HepG2 (cell line): ENCODE measurements around the gene ATP2C2. TPM values are rescaled to one million over a fixed set of nuclear protein-coding genes. Genes with fewer than 3 reads are reported as not detected.

Experiments used
- ATAC-seq: fragments of 200-7000 bp; cut with Tn5 transposase; 3 replicates; pipeline ENCODE4 v1.9.1; 2020; ENCODE audit warnings: mild to moderate bottlenecking, moderate library complexity
- BruUV-seq: library from RNA; stranded (reverse); fragments of 400-500 nt; replicated peaks from 2 replicates; lab custom pipeline; 2021; lab: Mats Ljungman, UMichigan
- CTCF ChIA-PET: fragments of 300-600 bp; formaldehyde crosslinking; extraction: SDS; loops from one replicate; lab custom pipeline; 2021; ENCODE audit warnings: low total read pairs, inconsistent platforms, low intra/inter-chr PET ratio; lab: Yijun Ruan, JAX
- POLR2A ChIA-PET: fragments of 350-600 bp; sonication (Branson Sonifier 250); formaldehyde crosslinking; loops from one replicate; lab custom pipeline; 2020; ENCODE audit warnings: antibody characterized with exemption, inconsistent platforms; lab: Yijun Ruan, JAX
- DNase-seq: peaks from one replicate; pipeline ENCODE4 v3.0.0-alpha.2; 2015; ENCODE audit warnings: low spot score
- FAIRE-seq: peaks from 3 replicates; lab custom pipeline; 2011; peaks lifted over from hg19 to GRCh38; lab: Jason Lieb, UNC
- H2AFZ ChIP-seq: one replicate; pipeline ENCODE4 v1.6.1; 2011; ENCODE audit warnings: low read length, inconsistent platforms
- H3K27ac ChIP-seq: fragments of 300-600 bp; 3 replicates; pipeline ENCODE4 v1.8.0; 2011; ENCODE audit warnings: mixed run types, mild to moderate bottlenecking, mixed read lengths, low read length, inconsistent platforms; ENCODE audit not compliant: insufficient read depth; ENCODE audit errors: extremely low read length
- H3K27me3 ChIP-seq, 2 experiments: fragments of 200-600 bp in 1 of 2; 2 replicates in 1 of 2; 3 replicates in 1 of 2; pipeline versions ENCODE4 v1.6.0 to v1.8.0; 2011; ENCODE audit warnings: low read length in 2 of 2, mild to moderate bottlenecking in 2 of 2, moderate library complexity in 2 of 2, inconsistent platforms in 1 of 2; ENCODE audit not compliant: insufficient read depth in 2 of 2, control insufficient read depth in 1 of 2
- H3K36me3 ChIP-seq, 2 experiments: fragments of 200-600 bp in 1 of 2; replicated peaks in 1 of 2; 2 replicates in 1 of 2; 3 replicates in 1 of 2; pipeline versions ENCODE4 v1.5.1 to v1.8.0; 2011; ENCODE audit warnings: low read length in 2 of 2, inconsistent platforms in 1 of 2; ENCODE audit not compliant: insufficient read depth in 2 of 2, control insufficient read depth in 1 of 2
- H3K4me1 ChIP-seq: 2 replicates; pipeline ENCODE4 v1.5.1; 2012; ENCODE audit warnings: low read length, inconsistent platforms; ENCODE audit not compliant: insufficient read depth
- H3K4me2 ChIP-seq: 2 replicates; pipeline ENCODE4 v1.6.0; 2011; ENCODE audit warnings: low read depth, low read length, inconsistent platforms
- H3K4me3 ChIP-seq, 3 experiments: fragments of 200-600 bp in 1 of 3; sonication (generic), shearing (Covaris generic) in 1 of 3; replicated peaks in 1 of 3; 2 replicates each; pipeline ENCODE4 v1.5.1; 2011 to 2016; ENCODE audit warnings: low read length in 3 of 3, inconsistent platforms in 2 of 3, low read depth in 2 of 3, mild to moderate bottlenecking in 2 of 3, control low read depth in 1 of 3, mixed read lengths in 1 of 3; ENCODE audit not compliant: insufficient read depth in 1 of 3
- H3K79me2 ChIP-seq: one replicate; pipeline ENCODE4 v1.6.1; 2011; ENCODE audit warnings: low read length, inconsistent platforms; ENCODE audit not compliant: insufficient read depth
- H3K9ac ChIP-seq: 2 replicates; pipeline ENCODE4 v1.6.0; 2011; ENCODE audit warnings: mild to moderate bottlenecking, low read depth, low read length, inconsistent platforms; ENCODE audit not compliant: insufficient read depth
- H3K9me3 ChIP-seq: 2 replicates; pipeline ENCODE4 v1.5.1; 2012; ENCODE audit warnings: mild to moderate bottlenecking, low read length
- H4K20me1 ChIP-seq: 2 replicates; pipeline ENCODE4 v1.6.0; 2011; ENCODE audit warnings: inconsistent platforms, mild to moderate bottlenecking, low read length, moderate library complexity; ENCODE audit not compliant: insufficient read depth
- ARID3A ChIP-seq: IDR thresholded peaks from 2 replicates; pipeline ENCODE4 v1.6.1; 2012; ENCODE audit warnings: low read depth, low read length, improper control_type of control experiment
- ISL2 ChIP-seq: sonication (generic); formaldehyde crosslinking; IDR thresholded peaks from 2 replicates; pipeline ENCODE4 v1.5.0; 2020; ENCODE audit warnings: missing genetic modification reagents
- KDM2A ChIP-seq: sonication (generic); formaldehyde crosslinking; IDR thresholded peaks from 2 replicates; pipeline ENCODE4 v1.4.0; 2020; ENCODE audit warnings: low read depth, missing genetic modification reagents, borderline replicate concordance
- RCOR2 ChIP-seq: IDR thresholded peaks from 2 replicates; pipeline ENCODE4 v1.6.1; 2016; ENCODE audit warnings: missing biosample characterization, missing genetic modification reagents
- SNAI1 ChIP-seq: sonication (generic); formaldehyde crosslinking; IDR thresholded peaks from 2 replicates; pipeline ENCODE4 v1.5.0; 2020; ENCODE audit warnings: mild to moderate bottlenecking, missing genetic modification reagents, borderline replicate concordance
- SOX6 ChIP-seq, 2 experiments: fragments of 450-650 bp in 1 of 2; sonication (generic) in 1 of 2; formaldehyde crosslinking in 1 of 2; IDR thresholded peaks; 2 replicates each; pipeline versions ENCODE4 v1.4.0 to v1.6.1; 2017 to 2020; ENCODE audit warnings: antibody characterized with exemption in 1 of 2, mild to moderate bottlenecking in 1 of 2, missing genetic modification reagents in 1 of 2
- TEF ChIP-seq: sonication (generic); formaldehyde crosslinking; IDR thresholded peaks from 2 replicates; pipeline ENCODE4 v1.5.0; 2020; ENCODE audit warnings: missing genetic modification reagents
- ZBTB37 ChIP-seq: sonication (generic); formaldehyde crosslinking; IDR thresholded peaks from 2 replicates; pipeline ENCODE4 v1.4.0; 2020; ENCODE audit warnings: mild to moderate bottlenecking, missing genetic modification reagents
- ZNF143 ChIP-seq: sonication (generic); formaldehyde crosslinking; IDR thresholded peaks from 2 replicates; pipeline ENCODE4 v1.4.0; 2020; ENCODE audit warnings: missing genetic modification reagents
- ZNF281 ChIP-seq: sonication (generic); formaldehyde crosslinking; IDR thresholded peaks from 2 replicates; pipeline ENCODE4 v1.4.0; 2020; ENCODE audit warnings: missing genetic modification reagents, borderline replicate concordance
- ZNF512B ChIP-seq: sonication (generic); formaldehyde crosslinking; IDR thresholded peaks from 2 replicates; pipeline ENCODE4 v1.5.1; 2020; ENCODE audit warnings: missing genetic modification reagents, mild to moderate bottlenecking, borderline replicate concordance
- WGBS: methylation state at CpG from one replicate; pipeline ENCODE4 v1.1.6; 2017; ENCODE audit warnings: low lambda C conversion rate; 5-methylcytosine and 5-hydroxymethylcytosine counted together
- in situ Hi-C: cut with HindIII; loops from 2 replicates; pipeline ENCODE4 v1.10.0; 2017; ENCODE audit warnings: low pct_unique_long_range_greater_than_20kb; ENCODE audit not compliant: extremely low pct_ligation_motif_present
- intact Hi-C: fragments of 100-400 bp; cut with micrococcal nuclease; formaldehyde crosslinking; loops from one replicate; pipeline ENCODE4 v1.10.0; 2022; ENCODE audit not compliant: unreplicated experiment
- polyA plus RNA-seq, 8 experiments: library from polyadenylated mRNA; depleted of rRNA in 3 of 8; stranded (reverse) in 7 of 8; unstranded in 1 of 8; fragments of >200 nt; fragmentation: Illumina TruSeq in 4 of 8; extraction: Trizol in 4 of 8; gene quantifications; 2 replicates each; pipeline versions ENCODE4 v1.2.1 to v1.2.3, GENCODE V29; 2011 to 2016; ENCODE audit warnings: low read depth in 4 of 8, missing spikeins in 1 of 8, mixed read lengths in 1 of 8; ENCODE audit not compliant: insufficient read depth in 1 of 8
- total RNA-seq, 5 experiments: library from RNA; depleted of rRNA; stranded (reverse); fragments of >200 nt; fragmentation: Illumina TruSeq; extraction: Trizol; gene quantifications; 2 replicates each; pipeline ENCODE4 v1.2.3, GENCODE V29; 2016; ENCODE audit warnings: low read depth in 1 of 5

The ATP2C2 gene
- total and polyA plus RNA-seq, 2 of the 13 experiments (the other 11 are each of a cell fraction or from before 2014, with no cell fraction given), result 0.07 TPM; not detected in 1

GRCh38 chr16:84356591-84357116 lies 11.7 kb upstream of the ATP2C2 start (continued):
- no peak for TF ChIP-seq SOX6 (IDR thresholded peaks at IDR 0.05)
- peak; percentile 76 for TF ChIP-seq SOX6 (CRISPR knock-in tag; IDR thresholded peaks at IDR 0.05)
- TF ChIP-seq ARID3A, result no peak
- no peak for TF ChIP-seq SNAI1 (CRISPR knock-in tag)
- 0 out of 2 replicates have a peak, but pooled peaks have one; percentile 27 for TF ChIP-seq ZNF143 (CRISPR knock-in tag)

GRCh38 chr16:84357191-84357651 lies 11.1 kb upstream of the ATP2C2 start:
- Histone ChIP-seq H3K27me3 (peaks cover 0 to 39% of the 10 kb centered on the region in 2 experiments; a peak in 3 of 5 replicates), H3K4me1 (peaks cover 46% of the 10 kb centered on the region), H3K9me3 (no peaks in the 10 kb centered on the region), H2AFZ (no peak overlapping the region), H3K36me3 (no peaks in the 10 kb centered on the region), H3K4me3 (no peak overlapping the region), H4K20me1 (no peaks in the 10 kb centered on the region; the same call in 1 of the 2 replicates), H3K79me2 (no peaks in the 10 kb centered on the region), H3K4me2 (0 out of 2 replicates have a peak overlapping the region, but pooled peaks have one; percentile 14), H3K9ac (no peak overlapping the region), H3K27ac (no peak overlapping the region)
- peak; percentile 24 for ATAC-seq
- ChIA-PET POLR2A (no interaction called here), CTCF (no interaction called here)
- intact Hi-C loops (no loop called here), in situ Hi-C loops (no loop called here)
- no peak for FAIRE-seq
- BruUV-seq, result no TSS peak
- WGBS, result 16% methylated on average over 9 of the region's 9 CpGs
- DNase-seq, result no peak
- TF ChIP-seq ISL2 (CRISPR knock-in tag) (0 out of 2 replicates have a peak, but pooled peaks have one; percentile 1), ZNF281 (CRISPR knock-in tag) (no peak), ZBTB37 (CRISPR knock-in tag) (0 out of 2 replicates have a peak, but pooled peaks have one; percentile 47), TEF (CRISPR knock-in tag) (peak; percentile 84; the same call in 1 of the 2 replicates), ZNF512B (CRISPR knock-in tag) (0 out of 2 replicates have a peak, but pooled peaks have one; percentile 57), RCOR2 (CRISPR knock-in tag) (0 out of 2 replicates have a peak, but pooled peaks have one; percentile 8), KDM2A (CRISPR knock-in tag) (no peak)
